ENCODE data around the gene ZNF619. TPM values are rescaled to one million over a fixed set of nuclear protein-coding genes. Genes with fewer than 3 reads are reported as not detected.

Gene ZNF619
- total and polyA plus RNA-seq, 2 donors (not counting 1 experiment from before 2014, with no cell fraction given): 3.3 to 22.8 TPM

- H3K27me3 Mint-ChIP-seq: no peaks in the 10 kb centered on the region
- no CpG with 5 or more reads among the region's 5 CpGs for WGBS (ENCODE audit: insufficient coverage)
Measured at GRCh38 chr3:40490916-40491315, 14.0 kb downstream of the ZNF619 start.

GRCh38 chr3:40494698-40495097 lies 17.8 kb downstream of the ZNF619 start:
- TF ChIP-seq EZH2 (IDR thresholded peaks at IDR 0.05; ENCODE audit: borderline replicate concordance, insufficient read depth, low read depth, low read length, poor library complexity, severe bottlenecking) (no peak), CTCF (IDR thresholded peaks at IDR 0.05) (no peak)
- H3K9ac ChIP-seq (ENCODE audit: low read length): no peak overlapping the region
- H3K9me3 ChIP-seq (ENCODE audit: control extremely low read depth in 1 of 3, control insufficient read depth in 2 of 3, insufficient read depth in 1 of 3, low read length in 2 of 3): no peaks in the 10 kb centered on the region
- no peaks in the 10 kb centered on the region for H3K4me1 ChIP-seq (ENCODE audit: control insufficient read depth in 2 of 2, insufficient read depth in 2 of 2, low read length in 2 of 2)
- ATAC-seq (ENCODE audit: low read depth) (no peak), DNase-seq (no peak)
- H3K4me3 ChIP-seq (ENCODE audit: control extremely low read depth in 1 of 5, extremely low read depth in 1 of 5, insufficient read depth in 1 of 5, low read depth in 2 of 5, low read length in 4 of 5): no peak overlapping the region
- ChIA-PET POLR2A (no interaction called here), CTCF (no interaction called here)
- H3K4me2 ChIP-seq (replicated peaks; ENCODE audit: low read depth, low read length, poor library complexity, severe bottlenecking): no peak overlapping the region
- no peaks in the 10 kb centered on the region for H3K27me3 Mint-ChIP-seq
- no peaks in the 10 kb centered on the region for H3K9me3 Mint-ChIP-seq (ENCODE audit: insufficient read depth)
- no peak overlapping the region for H3K4me3 Mint-ChIP-seq
- H3K27ac Mint-ChIP-seq: no peak overlapping the region
- no peaks in the 10 kb centered on the region for H3K4me1 Mint-ChIP-seq
- no peaks in the 10 kb centered on the region for H4K20me1 ChIP-seq (ENCODE audit: control insufficient read depth, insufficient read depth, low read length, poor library complexity, severe bottlenecking)
- WGBS (ENCODE audit: insufficient coverage): no CpG with 5 or more reads among the region's 2 CpGs
- no peaks in the 10 kb centered on the region for H3K27me3 ChIP-seq (replicated peaks in 1 of 4; ENCODE audit: control extremely low read depth in 1 of 4, control insufficient read depth in 3 of 4, insufficient read depth in 4 of 4, low read length in 3 of 4)
- H2AFZ ChIP-seq (ENCODE audit: insufficient read depth, low read depth, low read length, poor library complexity, severe bottlenecking): no peak overlapping the region
- intact Hi-C loops (cut with micrococcal nuclease): no loop called here
- no peaks in the 10 kb centered on the region for H3K79me2 ChIP-seq (ENCODE audit: control insufficient read depth, insufficient read depth, low read length)
- no peak overlapping the region for H3K27ac ChIP-seq (ENCODE audit: low read length in 2 of 2)
- no peaks in the 10 kb centered on the region for H3K36me3 ChIP-seq (replicated peaks in 1 of 2; ENCODE audit: control extremely low read depth in 1 of 2, control insufficient read depth in 1 of 2, extremely low read depth in 1 of 2, insufficient read depth in 2 of 2, low read length in 1 of 2)

More at GRCh38 chr3:40490916-40491315, 14.0 kb downstream of the ZNF619 start:
- Histone ChIP-seq H3K36me3 (replicated peaks in 1 of 2; ENCODE audit: control extremely low read depth in 1 of 2, control insufficient read depth in 1 of 2, extremely low read depth in 1 of 2, insufficient read depth in 2 of 2, low read length in 1 of 2) (peaks cover 10 to 22% of the 10 kb centered on the region in 2 experiments), H3K9ac (ENCODE audit: low read length) (no peak overlapping the region), H3K27me3 (replicated peaks in 1 of 4; ENCODE audit: control extremely low read depth in 1 of 4, control insufficient read depth in 3 of 4, insufficient read depth in 4 of 4, low read length in 3 of 4) (no peaks in the 10 kb centered on the region), H3K9me3 (ENCODE audit: control extremely low read depth in 1 of 3, control insufficient read depth in 2 of 3, insufficient read depth in 1 of 3, low read length in 2 of 3) (peaks cover 6 to 18% (median 11%) of the 10 kb centered on the region in 3 donors), H3K79me2 (ENCODE audit: control insufficient read depth, insufficient read depth, low read length) (no peaks in the 10 kb centered on the region), H3K4me3 (ENCODE audit: control extremely low read depth in 1 of 5, extremely low read depth in 1 of 5, insufficient read depth in 1 of 5, low read depth in 2 of 5, low read length in 4 of 5) (no peak overlapping the region), H2AFZ (ENCODE audit: insufficient read depth, low read depth, low read length, poor library complexity, severe bottlenecking) (no peak overlapping the region), H3K4me2 (replicated peaks; ENCODE audit: low read depth, low read length, poor library complexity, severe bottlenecking) (no peak overlapping the region), H4K20me1 (ENCODE audit: control insufficient read depth, insufficient read depth, low read length, poor library complexity, severe bottlenecking) (no peaks in the 10 kb centered on the region), H3K27ac (ENCODE audit: low read length in 2 of 2) (no peak overlapping the region), H3K4me1 (ENCODE audit: control insufficient read depth in 2 of 2, insufficient read depth in 2 of 2, low read length in 2 of 2) (no peaks in the 10 kb centered on the region)
- TF ChIP-seq CTCF (IDR thresholded peaks at IDR 0.05): no peak
- no peak for TF ChIP-seq EZH2 (IDR thresholded peaks at IDR 0.05; ENCODE audit: borderline replicate concordance, insufficient read depth, low read depth, low read length, poor library complexity, severe bottlenecking)
- Mint-ChIP-seq H3K27ac (no peak overlapping the region), H3K4me3 (no peak overlapping the region), H3K4me1 (no peaks in the 10 kb centered on the region), H3K9me3 (ENCODE audit: insufficient read depth) (peaks cover 11% of the 10 kb centered on the region)
- CTCF ChIA-PET: no interaction called here
- ATAC-seq (ENCODE audit: low read depth) (no peak), DNase-seq (no peak)
- POLR2A ChIA-PET: no interaction called here
- intact Hi-C loops (cut with micrococcal nuclease): no loop called here
